Body of pancreas (tissue), 4 donors: ENCODE measurements around the gene TOP2B. TPM values are rescaled to one million over a fixed set of nuclear protein-coding genes. Genes with fewer than 3 reads are reported as not detected.

Source experiments
- ATAC-seq: fragments of 150-250 bp; one replicate; pipeline ENCODE4 v1.9.1; 2016
- DNase-seq, 4 donors: peaks; one replicate each; pipeline ENCODE4 v3.0.0-alpha.2; 2019
- H3K27ac ChIP-seq, 4 donors: fragments of 200-600 bp; sonication (generic); 1 replicate in 3 of 4; 2 replicates in 1 of 4; pipeline versions ENCODE4 v1.5.1 to v1.6.1; 2016 to 2019; ENCODE audit warnings: mild to moderate bottlenecking in 1 of 4, mixed read lengths in 1 of 4, moderate library complexity in 1 of 4
- H3K27me3 ChIP-seq, 2 donors: fragments of 200-600 bp; sonication (generic); one replicate each; pipeline ENCODE4 v1.6.0; 2016; ENCODE audit warnings: mild to moderate bottlenecking in 1 of 2
- H3K36me3 ChIP-seq, 2 donors: fragments of 200-600 bp; sonication (generic); replicated peaks in 1 of 2; 2 replicates each; pipeline ENCODE4 v1.5.1; 2016; ENCODE audit warnings: low read depth in 2 of 2; ENCODE audit not compliant: insufficient read depth in 1 of 2
- H3K4me1 ChIP-seq: fragments of 200-600 bp; sonication (generic); one replicate; pipeline ENCODE4 v1.6.0; 2016
- H3K4me3 ChIP-seq, 2 donors: fragments of 200-600 bp; sonication (generic); 1 replicate in 1 of 2; 2 replicates in 1 of 2; pipeline ENCODE4 v1.5.1; 2016 to 2019
- H3K9me3 ChIP-seq, 3 donors: fragments of 200-600 bp; sonication (generic); 1 replicate in 2 of 3; 2 replicates in 1 of 3; pipeline ENCODE4 v1.5.1; 2016
- CTCF ChIP-seq, 7 experiments: fragments of 450-650 bp in 4 of 7; fragments of 200-600 bp in 3 of 7; sonication (generic) in 3 of 7; IDR thresholded peaks; one replicate each; pipeline ENCODE4 v1.5.1; 2016 to 2019; ENCODE audit warnings: antibody characterized with exemption in 7 of 7
- POLR2A ChIP-seq, 3 donors: fragments of 450-650 bp; IDR thresholded peaks; one replicate each; pipeline ENCODE4 v1.6.1; 2016; ENCODE audit warnings: antibody characterized with exemption in 3 of 3, mild to moderate bottlenecking in 2 of 3
- WGBS, 2 donors: methylation state at CpG; one replicate each; pipeline ENCODE4 v1.1.5; 2017; 5-methylcytosine and 5-hydroxymethylcytosine counted together
- intact Hi-C: fragments of 100-400 bp; cut with DNase I; formaldehyde crosslinking; loops from one replicate; pipeline ENCODE4 v1.15.1; 2023
- total RNA-seq, 2 donors: library from RNA; depleted of rRNA; stranded (reverse); fragments of >200 nt; gene quantifications; one replicate each; pipeline ENCODE4 v1.1.0, GENCODE V29; 2016

TOP2B gene
- total RNA-seq, 2 donors from 2014 or later: 52.7 to 83.1 TPM

GRCh38 chr3:25690768-25691533 is 26.2 kb upstream of the TOP2B start:
- DNase-seq (no peak), ATAC-seq (no peak)
- Histone ChIP-seq H3K27me3 (no peaks in the 10 kb centered on the region), H3K27ac (no peak overlapping the region), H3K4me1 (no peaks in the 10 kb centered on the region), H3K9me3 (no peaks in the 10 kb centered on the region), H3K36me3 (no peaks in the 10 kb centered on the region), H3K4me3 (no peak overlapping the region)
- TF ChIP-seq POLR2A (IDR thresholded peaks at IDR 0.05): no peak
- no peak for TF ChIP-seq CTCF (IDR thresholded peaks at IDR 0.05)
- WGBS, 2 donors: 58 to 71% methylated on average over 2 of the region's 2 CpGs
- intact Hi-C loops: no loop called here

GRCh38 chr3:25689226-25689625 is 24.5 kb upstream of the TOP2B start:
- H3K4me1 ChIP-seq: no peaks in the 10 kb centered on the region
- H3K27me3 ChIP-seq: no peaks in the 10 kb centered on the region
- 65 to 70% methylated on average over 3 of the region's 3 CpGs for WGBS, 2 donors
- no peaks in the 10 kb centered on the region for H3K9me3 ChIP-seq
- intact Hi-C loops: no loop called here
- ATAC-seq (no peak), DNase-seq (no peak)
- H3K4me3 ChIP-seq: no peak overlapping the region
- no peaks in the 10 kb centered on the region for H3K36me3 ChIP-seq
- TF ChIP-seq POLR2A (IDR thresholded peaks at IDR 0.05): no peak
- no peak for TF ChIP-seq CTCF (IDR thresholded peaks at IDR 0.05)
- no peak overlapping the region for H3K27ac ChIP-seq

GRCh38 chr3:25687742-25688141 is 23.0 kb upstream of the TOP2B start:
- ATAC-seq: no peak
- Histone ChIP-seq H3K4me1 (no peaks in the 10 kb centered on the region), H3K36me3 (no peaks in the 10 kb centered on the region), H3K9me3 (no peaks in the 10 kb centered on the region), H3K4me3 (no peak overlapping the region), H3K27me3 (no peaks in the 10 kb centered on the region), H3K27ac (no peak overlapping the region)
- WGBS, 2 donors: 64 to 71% methylated on average over 1 of the region's 1 CpG
- TF ChIP-seq CTCF (IDR thresholded peaks at IDR 0.05) (no peak), POLR2A (IDR thresholded peaks at IDR 0.05) (no peak)
- DNase-seq: no peak
- intact Hi-C loops: no loop called here

GRCh38 chr3:25686766-25687165 is 22.1 kb upstream of the TOP2B start:
- WGBS, 2 donors: 91 to 94% methylated on average over 20 to 23 of the region's 23 CpGs
- H3K9me3 ChIP-seq: no peaks in the 10 kb centered on the region
- no peaks in the 10 kb centered on the region for H3K4me1 ChIP-seq
- no peak overlapping the region for H3K27ac ChIP-seq
- TF ChIP-seq CTCF (IDR thresholded peaks at IDR 0.05) (no peak), POLR2A (IDR thresholded peaks at IDR 0.05) (no peak)
- H3K27me3 ChIP-seq: no peaks in the 10 kb centered on the region
- intact Hi-C loops: no loop called here
- ATAC-seq (no peak), DNase-seq (no peak)
- H3K36me3 ChIP-seq: no peaks in the 10 kb centered on the region
- H3K4me3 ChIP-seq: no peak overlapping the region

GRCh38 chr3:25683882-25684281 is 19.2 kb upstream of the TOP2B start:
- Histone ChIP-seq H3K4me1 (no peaks in the 10 kb centered on the region), H3K36me3 (no peaks in the 10 kb centered on the region), H3K4me3 (no peak overlapping the region), H3K27me3 (no peaks in the 10 kb centered on the region), H3K27ac (no peak overlapping the region), H3K9me3 (no peaks in the 10 kb centered on the region)
- intact Hi-C loops: no loop called here
- ATAC-seq (no peak), DNase-seq (no peak)
- WGBS, 2 donors: 89 to 90% methylated on average over 2 of the region's 2 CpGs
- TF ChIP-seq CTCF (IDR thresholded peaks at IDR 0.05) (no peak), POLR2A (IDR thresholded peaks at IDR 0.05) (no peak)
